Dermis blood vessel endothelial cell (primary cell): ENCODE results near the gene INF2. TPM values are rescaled to one million over a fixed set of nuclear protein-coding genes. Genes with fewer than 3 reads are reported as not detected.
"Not testable (repeated sequence)": the region's sequence is repeated elsewhere in the genome, so short reads cannot be mapped to it uniquely, and the experiment has no call there.

Experiments used
- DNase-seq: peaks from one replicate; pipeline ENCODE4 v3.0.0; 2010
- total RNA-seq: library from RNA; depleted of rRNA; stranded (reverse); fragments of >200 nt; gene quantifications from 2 replicates; pipeline ENCODE4 v1.2.3, GENCODE V29; 2014

The INF2 gene
- total RNA-seq, result 53.6 and 126 TPM in 2 replicates

GRCh38 chr14:104689109-104689880 lies at the start of gene INF2:
TSS of gene INF2 (plus strand) at chr14:104689618. CDS start at chr14:104701366, 11,748 bp downstream.
- peak; percentile 67 for DNase-seq

- DNase-seq, result peak; percentile 77
Observed at GRCh38 chr14:104639885-104640548, 49.4 kb upstream of the INF2 start.

- DNase-seq, result no peak
Observed at GRCh38 chr14:104640681-104641080, 48.7 kb upstream of the INF2 start.

- no peak for DNase-seq
Observed at GRCh38 chr14:104641753-104642539, 47.5 kb upstream of the INF2 start.

- DNase-seq, result no peak
Observed at GRCh38 chr14:104642540-104642868, 46.9 kb upstream of the INF2 start.

GRCh38 chr14:104643306-104643705 lies 46.1 kb upstream of the INF2 start:
- DNase-seq, result no peak

GRCh38 chr14:104644091-104644635 lies 45.3 kb upstream of the INF2 start:
- DNase-seq, result no peak

- DNase-seq, result no peak
Observed at GRCh38 chr14:104644656-104645378, 44.6 kb upstream of the INF2 start.

DNA sequence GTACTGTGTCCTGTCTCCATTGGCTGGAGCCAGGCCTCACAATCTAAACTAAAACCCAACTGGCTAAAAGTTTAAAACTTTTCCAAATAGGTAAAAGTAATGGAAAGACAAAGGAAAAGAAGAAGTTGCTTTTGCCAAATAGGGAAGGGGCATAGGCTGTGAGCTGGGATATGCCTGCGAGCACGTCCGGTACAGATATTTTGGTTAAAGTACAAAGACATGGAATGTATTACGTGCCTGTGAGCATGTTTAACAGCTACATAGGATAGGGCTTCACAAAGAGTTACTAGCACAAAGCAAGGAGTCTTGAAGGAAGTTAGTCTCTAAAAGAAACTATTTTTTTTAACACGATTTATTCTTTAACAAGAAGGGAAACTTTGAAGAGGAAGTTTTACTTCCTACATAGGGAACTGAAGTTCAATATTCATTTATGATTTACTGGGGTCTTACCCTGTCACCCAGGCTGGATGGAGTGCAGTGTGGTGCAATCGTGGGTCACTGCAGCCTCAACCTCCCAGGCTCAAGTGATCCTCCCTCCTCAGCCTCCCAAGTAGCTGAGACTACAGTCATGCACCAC lies 41.9 kb upstream of the INF2 start:
- DNase-seq, result no peak

GRCh38 chr14:104650057-104650980 lies 39.1 kb upstream of the INF2 start:
- peak; percentile 71 for DNase-seq

- no peak for DNase-seq
Observed at GRCh38 chr14:104650981-104651875, 38.2 kb upstream of the INF2 start.

DNA sequence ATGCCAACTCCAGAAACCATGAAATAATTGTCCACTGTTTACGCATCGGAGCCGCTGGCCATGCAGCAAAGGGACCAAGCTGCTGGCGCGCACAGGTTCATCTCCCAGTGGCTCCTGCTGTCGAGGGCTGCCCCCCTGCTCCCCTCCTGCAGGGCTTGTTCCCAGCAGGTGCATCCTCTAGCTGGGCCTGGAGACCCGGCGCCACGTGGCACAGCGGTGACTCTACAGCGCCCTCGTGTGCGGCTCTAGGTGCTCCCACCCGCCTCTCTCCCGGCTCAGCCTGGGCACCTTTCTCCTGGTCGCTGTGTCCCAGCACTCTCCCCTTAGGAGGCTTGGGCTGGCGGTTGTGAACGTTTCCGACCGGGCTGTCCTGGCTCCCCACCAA lies 37.5 kb upstream of the INF2 start:
- peak; percentile 34 for DNase-seq

- DNase-seq, result no peak
Observed at GRCh38 chr14:104652386-104652785, 37.0 kb upstream of the INF2 start.

- DNase-seq, result not testable (repeated sequence)
Observed at GRCh38 chr14:104653130-104653920, 36.1 kb upstream of the INF2 start.

GRCh38 chr14:104654119-104654518 lies 35.3 kb upstream of the INF2 start:
- DNase-seq, result no peak

DNA sequence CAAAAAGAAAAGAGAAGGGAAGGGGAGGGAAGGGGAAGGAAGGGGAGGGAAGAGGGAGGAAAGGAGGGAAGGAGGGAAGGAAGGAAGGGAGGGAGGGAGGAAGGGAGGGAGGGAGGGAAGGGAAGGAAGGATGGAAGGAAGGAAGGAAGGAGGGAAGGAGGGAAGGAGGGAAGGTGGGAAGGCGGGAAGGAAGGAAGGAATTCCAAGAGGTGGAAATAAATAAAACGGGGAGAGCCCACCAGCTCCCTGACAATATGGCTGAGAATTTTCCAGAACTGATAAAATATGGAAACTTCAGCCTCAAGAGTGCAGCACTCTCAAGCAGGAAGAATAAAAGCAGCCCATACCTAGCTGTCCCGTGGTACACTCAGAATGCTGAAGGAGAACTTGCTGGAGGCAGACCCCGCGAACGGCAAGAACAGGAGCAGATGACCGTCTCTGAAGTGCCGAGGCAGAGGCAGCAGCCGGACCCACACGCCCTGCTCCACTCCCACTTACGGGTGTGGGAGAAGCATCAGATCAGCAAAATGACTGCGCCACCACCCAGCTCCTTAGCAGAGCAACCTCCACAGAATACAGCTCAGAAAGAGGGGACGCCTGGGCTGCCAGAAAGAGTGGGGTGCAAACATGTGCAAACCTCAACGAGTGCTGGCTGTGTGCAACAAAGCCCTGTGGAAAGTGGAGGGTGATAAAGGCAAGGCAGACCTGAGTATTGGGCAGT lies 34.1 kb upstream of the INF2 start:
- DNase-seq, result no peak

DNA sequence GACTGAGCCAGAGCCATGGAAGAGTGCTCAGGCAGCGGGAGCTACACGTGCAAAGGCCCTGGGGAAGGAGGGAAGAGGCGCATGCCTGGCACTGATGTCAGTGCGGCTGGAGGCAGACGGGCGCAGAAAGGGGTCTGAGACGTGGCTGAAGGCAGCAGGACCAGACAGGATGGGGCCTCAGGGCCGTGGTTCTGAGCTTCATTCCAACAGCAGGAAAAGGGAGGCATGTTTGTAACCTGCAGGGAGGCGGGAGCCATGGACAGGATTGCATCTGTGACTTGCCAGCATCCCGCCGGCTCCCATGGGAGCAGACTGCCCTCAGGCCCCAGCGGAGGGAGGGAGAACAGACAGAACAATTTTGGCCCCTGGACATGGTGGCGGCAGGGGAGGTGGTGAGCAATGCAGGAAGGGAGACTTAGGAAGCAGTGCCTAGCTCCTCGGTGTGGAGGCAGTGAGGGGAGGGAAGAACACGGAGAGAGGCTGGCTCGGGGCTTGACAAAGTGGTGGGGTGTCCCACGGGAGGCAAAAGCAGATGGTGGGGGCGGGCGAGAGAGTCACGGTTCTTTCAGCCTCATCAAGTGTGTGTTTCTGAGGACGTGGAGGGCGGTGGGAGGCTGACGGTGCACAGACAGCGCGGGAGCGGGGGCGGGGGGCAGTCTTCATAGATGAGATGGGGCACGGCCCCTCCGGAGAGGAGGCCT lies 33.3 kb upstream of the INF2 start:
- no peak for DNase-seq

- no peak for DNase-seq
Observed at GRCh38 chr14:104657101-104657524, 32.3 kb upstream of the INF2 start.
